ENCODE results near the gene INPP4B.

INPP4B gene

DNA sequence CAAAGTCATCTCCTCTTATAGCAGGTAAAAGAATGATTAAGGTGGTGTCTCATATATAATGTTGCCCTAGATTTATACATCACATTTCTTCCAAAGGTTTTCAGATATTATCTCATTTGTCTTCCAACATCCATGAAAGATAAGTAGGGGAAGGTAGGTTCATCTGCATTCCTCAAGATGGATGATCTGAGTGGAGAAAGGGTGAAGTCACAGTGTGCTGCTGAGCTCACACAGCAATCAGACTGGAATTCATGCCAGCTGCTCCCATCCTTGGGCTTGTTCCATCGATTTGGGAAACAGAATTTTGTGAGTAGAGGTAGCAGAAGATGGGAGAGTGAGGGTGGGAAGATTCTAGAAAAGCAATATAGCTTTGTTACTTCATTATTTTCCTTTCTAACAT is 482.4 kb downstream of the INPP4B start:
- no peaks in the 10 kb centered on the region for H3K36me3 ChIP-seq (ENCODE audit: insufficient read depth, low read length)
- no peak overlapping the region for H3K27ac ChIP-seq (ENCODE audit: low read depth, low read length)
- no peak overlapping the region for H3K4me3 ChIP-seq (ENCODE audit: low read depth in 1 of 2, low read length in 2 of 2)
- no peaks in the 10 kb centered on the region for H3K4me1 ChIP-seq (ENCODE audit: insufficient read depth, low read length)
- no peaks in the 10 kb centered on the region for H3K9me3 ChIP-seq (ENCODE audit: low read length)
- no peaks in the 10 kb centered on the region for H3K27me3 ChIP-seq (ENCODE audit: control insufficient read depth in 1 of 2, insufficient read depth in 2 of 2, low read length in 2 of 2)
- no peak overlapping the region for H3K9ac ChIP-seq (ENCODE audit: low read length)

DNA sequence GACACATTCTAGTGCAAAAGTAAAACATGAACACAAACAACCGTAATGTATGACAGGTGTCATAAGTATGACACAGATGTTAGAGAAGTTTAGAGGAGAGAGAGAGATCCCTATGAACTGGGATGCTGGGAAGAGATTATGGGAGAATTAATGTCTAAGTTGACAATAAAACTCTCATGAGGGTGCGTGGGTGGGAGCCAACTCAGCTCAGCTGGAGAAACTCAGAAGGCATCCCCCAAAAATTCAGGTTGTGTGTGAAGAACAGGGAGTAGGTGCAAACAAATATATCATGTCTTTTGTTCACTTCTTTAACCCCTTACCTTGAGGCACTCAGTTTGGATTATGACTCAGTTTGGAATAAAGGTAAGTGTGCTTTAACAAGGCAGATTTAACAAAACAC is 484.1 kb downstream of the INPP4B start:
- H3K9me3 ChIP-seq (ENCODE audit: low read length) = no peaks in the 10 kb centered on the region
- no peak overlapping the region for H3K4me3 ChIP-seq (ENCODE audit: low read depth in 1 of 2, low read length in 2 of 2)
- no peak overlapping the region for H3K27ac ChIP-seq (ENCODE audit: low read depth, low read length)
- H3K36me3 ChIP-seq (ENCODE audit: insufficient read depth, low read length) = no peaks in the 10 kb centered on the region
- H3K9ac ChIP-seq (ENCODE audit: low read length) = no peak overlapping the region
- H3K27me3 ChIP-seq (ENCODE audit: control insufficient read depth in 1 of 2, insufficient read depth in 2 of 2, low read length in 2 of 2) = no peaks in the 10 kb centered on the region
- H3K4me1 ChIP-seq (ENCODE audit: insufficient read depth, low read length) = no peaks in the 10 kb centered on the region

DNA sequence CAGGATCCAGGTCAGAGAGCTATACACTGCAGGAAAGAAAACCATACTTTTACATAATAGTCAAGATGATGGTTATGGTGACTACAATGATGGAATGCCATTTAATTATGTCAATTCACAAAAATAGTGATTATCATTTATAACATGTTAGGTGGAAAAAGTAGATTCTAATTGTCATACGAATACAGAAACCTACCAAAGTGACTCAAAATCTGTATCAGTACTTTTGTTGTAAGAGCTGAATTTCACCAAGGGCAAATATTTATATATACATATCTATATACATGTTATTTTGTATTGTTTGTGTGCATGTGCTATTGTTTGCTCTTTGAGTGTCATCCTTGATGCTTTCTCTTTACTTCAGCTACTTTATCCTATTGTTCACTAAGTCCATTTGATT is 485.4 kb downstream of the INPP4B start:
- Histone ChIP-seq H3K9ac (ENCODE audit: low read length) (no peak overlapping the region), H3K27me3 (ENCODE audit: control insufficient read depth in 1 of 2, insufficient read depth in 2 of 2, low read length in 2 of 2) (no peaks in the 10 kb centered on the region), H3K9me3 (ENCODE audit: low read length) (no peaks in the 10 kb centered on the region), H3K4me3 (ENCODE audit: low read depth in 1 of 2, low read length in 2 of 2) (no peak overlapping the region), H3K4me1 (ENCODE audit: insufficient read depth, low read length) (no peaks in the 10 kb centered on the region), H3K36me3 (ENCODE audit: insufficient read depth, low read length) (no peaks in the 10 kb centered on the region), H3K27ac (ENCODE audit: low read depth, low read length) (no peak overlapping the region)

DNA sequence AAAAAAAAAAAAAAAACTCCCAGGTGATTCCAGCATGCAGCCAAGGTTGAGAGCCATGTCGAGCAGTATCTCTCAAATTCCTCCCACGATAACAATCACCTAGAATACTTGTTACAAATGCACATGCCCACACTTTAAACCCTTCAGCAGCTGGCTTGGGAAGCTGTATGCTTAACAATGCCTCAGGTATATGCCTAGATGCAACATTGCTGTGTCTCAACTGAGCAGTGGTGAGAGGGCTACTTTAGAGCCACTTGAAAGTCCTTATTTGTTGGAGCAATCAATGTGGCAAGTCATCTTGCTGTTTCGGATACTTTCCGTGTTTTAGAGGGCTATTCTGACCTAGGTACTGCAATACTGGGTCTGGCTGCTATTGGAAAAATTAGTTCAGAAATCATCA is 487.4 kb downstream of the INPP4B start:
- Histone ChIP-seq H3K36me3 (ENCODE audit: insufficient read depth, low read length) (no peaks in the 10 kb centered on the region), H3K9me3 (ENCODE audit: low read length) (no peaks in the 10 kb centered on the region), H3K4me1 (ENCODE audit: insufficient read depth, low read length) (peaks cover 5% of the 10 kb centered on the region), H3K4me3 (ENCODE audit: low read depth in 1 of 2, low read length in 2 of 2) (no peak overlapping the region), H3K27ac (ENCODE audit: low read depth, low read length) (no peak overlapping the region), H3K27me3 (ENCODE audit: control insufficient read depth in 1 of 2, insufficient read depth in 2 of 2, low read length in 2 of 2) (no peaks in the 10 kb centered on the region), H3K9ac (ENCODE audit: low read length) (no peak overlapping the region)

DNA sequence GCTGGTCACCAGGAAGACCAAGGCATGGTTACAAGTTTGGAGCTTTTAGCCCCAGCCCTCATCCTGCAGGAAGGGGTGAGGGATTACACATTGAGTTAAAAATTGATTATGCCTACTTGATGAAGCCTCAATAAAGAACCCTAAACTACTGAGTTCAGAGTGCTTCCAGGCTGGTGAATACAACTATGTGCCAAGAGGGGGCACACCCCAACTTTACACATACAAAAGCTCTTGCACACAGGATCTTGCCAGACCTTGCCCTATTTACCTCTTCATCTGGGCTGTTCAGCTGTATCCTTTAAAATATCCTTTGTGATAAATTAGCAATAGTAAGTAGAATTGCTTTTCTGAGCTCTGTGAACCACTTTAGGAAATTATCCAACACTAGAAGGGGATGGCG is 489.3 kb downstream of the INPP4B start:
- no peak overlapping the region for H3K4me3 ChIP-seq (ENCODE audit: low read depth in 1 of 2, low read length in 2 of 2)

DNA sequence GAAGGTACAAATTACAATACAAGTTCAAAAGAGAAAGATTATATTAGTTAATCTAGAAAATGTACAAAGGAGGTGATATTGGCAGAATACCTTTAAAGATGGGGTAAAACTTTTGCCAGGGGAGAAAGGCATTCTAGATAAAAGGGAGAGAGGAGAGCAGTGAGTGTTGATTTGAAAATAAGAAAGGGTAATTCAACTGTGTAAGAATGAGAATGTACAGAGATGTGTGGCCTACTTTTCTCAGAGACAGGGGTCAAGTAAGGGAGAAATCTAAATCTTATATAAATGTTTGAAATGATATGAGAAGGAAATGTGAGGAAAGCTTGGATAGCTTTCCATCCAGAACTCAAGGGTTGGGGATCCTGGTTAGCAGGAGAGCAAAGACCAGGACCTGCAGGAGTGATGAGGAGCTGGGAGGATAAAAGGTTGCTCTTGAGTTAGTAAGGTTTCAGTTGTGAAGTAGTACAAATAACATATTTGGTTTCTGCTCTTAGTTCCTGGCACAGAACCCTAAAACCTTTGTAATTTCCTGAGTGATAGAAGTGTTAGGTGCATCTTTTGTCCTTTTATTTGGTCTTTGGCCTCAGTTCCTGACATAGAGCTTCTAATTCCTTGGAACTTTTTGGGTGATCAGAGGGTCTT is 489.9 kb downstream of the INPP4B start:
- Histone ChIP-seq H3K9me3 (ENCODE audit: low read length) (no peaks in the 10 kb centered on the region), H3K9ac (ENCODE audit: low read length) (no peak overlapping the region), H3K27me3 (ENCODE audit: control insufficient read depth in 1 of 2, insufficient read depth in 2 of 2, low read length in 2 of 2) (no peaks in the 10 kb centered on the region), H3K4me1 (ENCODE audit: insufficient read depth, low read length) (peaks cover 15% of the 10 kb centered on the region), H3K36me3 (ENCODE audit: insufficient read depth, low read length) (no peaks in the 10 kb centered on the region), H3K27ac (ENCODE audit: low read depth, low read length) (no peak overlapping the region), H3K4me3 (ENCODE audit: low read depth in 1 of 2, low read length in 2 of 2) (no peak overlapping the region)

More for the DNA sequence above, 489.3 kb downstream of the INPP4B start:
- no peak overlapping the region for H3K9ac ChIP-seq (ENCODE audit: low read length)
- H3K9me3 ChIP-seq (ENCODE audit: low read length) = no peaks in the 10 kb centered on the region
- H3K36me3 ChIP-seq (ENCODE audit: insufficient read depth, low read length) = no peaks in the 10 kb centered on the region
- no peak overlapping the region for H3K27ac ChIP-seq (ENCODE audit: low read depth, low read length)
- no peaks in the 10 kb centered on the region for H3K27me3 ChIP-seq (ENCODE audit: control insufficient read depth in 1 of 2, insufficient read depth in 2 of 2, low read length in 2 of 2)
- H3K4me1 ChIP-seq (ENCODE audit: insufficient read depth, low read length) = peaks cover 15% of the 10 kb centered on the region

DNA sequence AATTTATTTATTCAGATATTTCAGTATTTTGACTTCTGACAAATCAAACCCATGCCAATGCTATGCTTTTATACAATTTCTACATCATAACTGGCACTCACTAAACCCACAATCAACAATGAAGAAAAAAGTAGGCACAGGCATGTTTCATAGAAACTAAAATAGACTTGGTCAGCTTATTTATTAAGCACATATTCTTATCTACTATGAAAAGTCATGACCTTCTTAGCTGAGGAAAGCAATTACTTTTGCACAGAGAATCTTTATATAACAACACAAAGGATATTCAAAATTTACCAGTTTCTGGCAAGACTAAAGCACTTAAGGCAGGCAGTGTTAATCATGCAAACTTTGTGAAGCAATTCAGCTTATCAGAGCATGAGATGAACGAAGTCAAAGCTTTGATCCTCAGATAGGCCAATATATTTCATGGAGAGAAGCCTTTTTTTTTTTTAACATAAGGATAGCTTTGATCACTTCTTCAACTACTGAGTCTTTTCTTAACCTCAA is 490.6 kb downstream of the INPP4B start:
- Histone ChIP-seq H3K27ac (ENCODE audit: low read depth, low read length) (no peak overlapping the region), H3K27me3 (ENCODE audit: control insufficient read depth in 1 of 2, insufficient read depth in 2 of 2, low read length in 2 of 2) (no peaks in the 10 kb centered on the region), H3K9me3 (ENCODE audit: low read length) (no peaks in the 10 kb centered on the region), H3K36me3 (ENCODE audit: insufficient read depth, low read length) (no peaks in the 10 kb centered on the region), H3K4me3 (ENCODE audit: low read depth in 1 of 2, low read length in 2 of 2) (no peak overlapping the region), H3K4me1 (ENCODE audit: insufficient read depth, low read length) (peaks cover 15% of the 10 kb centered on the region), H3K9ac (ENCODE audit: low read length) (no peak overlapping the region)

DNA sequence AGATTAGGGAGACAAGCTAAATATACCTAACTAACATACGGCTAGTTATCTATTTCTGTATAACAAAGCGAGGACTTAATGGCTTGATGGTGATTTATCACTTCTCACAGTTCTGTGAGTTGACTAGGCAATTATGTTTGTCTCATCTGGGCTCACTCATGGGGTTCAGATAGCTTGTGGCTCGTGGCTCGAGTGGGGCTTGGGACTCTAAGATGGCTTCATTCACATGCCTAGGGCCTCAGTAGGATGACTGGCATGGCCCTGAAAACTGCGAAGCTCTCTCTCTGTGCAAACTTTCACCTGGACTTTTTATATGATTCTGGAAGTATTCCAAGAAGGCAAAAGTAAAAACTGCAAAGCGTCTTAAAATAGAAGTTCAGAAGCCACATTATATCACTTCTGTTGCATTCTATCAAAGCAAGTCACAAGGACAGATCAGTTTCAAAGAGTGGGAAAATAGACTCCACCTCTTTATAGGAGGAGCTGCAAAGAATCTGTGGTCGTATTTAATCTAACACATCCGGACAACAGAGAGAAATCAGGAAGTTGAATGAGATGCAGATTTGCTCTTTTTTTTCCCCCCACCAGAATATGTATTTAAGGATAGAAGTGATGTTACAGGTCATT is 491.2 kb downstream of the INPP4B start:
- Histone ChIP-seq H3K27me3 (ENCODE audit: control insufficient read depth in 1 of 2, insufficient read depth in 2 of 2, low read length in 2 of 2) (no peaks in the 10 kb centered on the region), H3K36me3 (ENCODE audit: insufficient read depth, low read length) (no peaks in the 10 kb centered on the region), H3K4me3 (ENCODE audit: low read depth in 1 of 2, low read length in 2 of 2) (no peak overlapping the region), H3K27ac (ENCODE audit: low read depth, low read length) (no peak overlapping the region), H3K9ac (ENCODE audit: low read length) (no peak overlapping the region), H3K9me3 (ENCODE audit: low read length) (no peaks in the 10 kb centered on the region), H3K4me1 (ENCODE audit: insufficient read depth, low read length) (peaks cover 15% of the 10 kb centered on the region)

DNA sequence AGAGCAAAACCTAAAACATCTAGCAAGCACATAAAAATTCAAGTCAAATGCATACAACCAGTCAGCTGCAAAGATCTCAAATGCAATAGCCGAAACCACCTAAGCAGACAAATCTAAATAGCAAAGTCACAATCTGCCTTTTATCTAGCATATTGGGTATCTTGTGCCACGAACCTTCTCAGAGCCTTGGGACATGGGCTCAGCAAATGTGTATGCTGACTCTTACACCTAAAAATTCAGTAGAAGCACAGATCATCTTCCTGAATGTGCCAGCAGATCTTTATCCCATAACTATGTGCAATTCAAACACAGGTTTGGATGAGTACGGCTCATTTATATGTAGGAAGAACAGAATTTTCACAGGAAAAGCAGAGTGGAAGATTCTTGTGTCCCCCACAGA is 492.1 kb downstream of the INPP4B start:
- H3K4me1 ChIP-seq (ENCODE audit: insufficient read depth, low read length) = peaks cover 15% of the 10 kb centered on the region
- no peak overlapping the region for H3K4me3 ChIP-seq (ENCODE audit: low read depth in 1 of 2, low read length in 2 of 2)
- H3K27me3 ChIP-seq (ENCODE audit: control insufficient read depth in 1 of 2, insufficient read depth in 2 of 2, low read length in 2 of 2) = no peaks in the 10 kb centered on the region
- no peak overlapping the region for H3K9ac ChIP-seq (ENCODE audit: low read length)
- H3K27ac ChIP-seq (ENCODE audit: low read depth, low read length) = no peak overlapping the region
- H3K9me3 ChIP-seq (ENCODE audit: low read length) = no peaks in the 10 kb centered on the region
- H3K36me3 ChIP-seq (ENCODE audit: insufficient read depth, low read length) = no peaks in the 10 kb centered on the region

DNA sequence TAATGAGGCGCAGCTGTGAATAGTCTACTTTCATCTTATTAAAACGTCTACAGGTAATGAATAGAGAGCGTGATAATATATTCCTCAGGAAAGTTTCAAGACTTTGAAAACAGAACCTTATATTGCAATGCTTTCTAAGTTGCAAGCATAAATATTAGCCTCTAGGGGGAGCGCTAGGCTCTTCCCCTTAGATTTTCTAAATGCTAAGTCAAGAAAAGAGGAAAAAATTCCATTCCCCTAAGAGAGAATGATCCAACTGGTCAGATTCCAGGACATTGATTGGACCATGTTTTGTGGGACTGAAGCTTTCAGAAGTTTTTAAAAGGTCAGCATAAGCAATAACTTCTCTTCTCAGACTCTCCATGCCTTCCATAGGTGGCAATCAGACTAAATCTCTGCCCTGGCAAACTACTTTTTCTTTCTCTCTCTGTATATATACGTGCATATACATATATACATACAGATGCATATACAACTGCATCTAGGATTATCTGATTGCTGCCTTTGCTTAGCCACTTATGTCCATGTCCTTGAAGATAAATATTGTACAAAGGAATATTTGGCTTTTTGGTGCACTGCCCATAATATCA is 492.9 kb downstream of the INPP4B start:
- H3K36me3 ChIP-seq (ENCODE audit: insufficient read depth, low read length) = no peaks in the 10 kb centered on the region
- H3K4me1 ChIP-seq (ENCODE audit: insufficient read depth, low read length) = peaks cover 15% of the 10 kb centered on the region
- no peak overlapping the region for H3K27ac ChIP-seq (ENCODE audit: low read depth, low read length)

DNA sequence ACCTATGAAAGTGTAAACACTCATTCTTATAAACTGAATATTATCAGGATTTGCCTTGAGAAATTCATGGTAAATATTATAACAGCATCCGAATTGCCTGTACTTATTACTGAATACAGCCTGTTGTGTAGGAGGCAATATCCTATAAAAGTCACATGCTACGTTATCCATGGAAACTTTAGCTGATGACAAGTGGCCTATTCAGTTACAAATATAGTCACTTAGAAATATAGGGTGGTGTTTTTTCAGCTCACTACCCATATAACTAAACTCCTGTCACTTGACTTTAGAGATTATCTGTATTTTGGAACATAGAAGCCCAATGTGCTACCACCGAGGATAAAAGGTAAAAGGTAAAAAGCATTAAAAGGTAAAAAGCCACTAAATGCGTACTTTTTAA is 493.4 kb downstream of the INPP4B start:
- H3K27ac ChIP-seq (ENCODE audit: low read depth, low read length) = no peak overlapping the region
- no peak overlapping the region for H3K9ac ChIP-seq (ENCODE audit: low read length)
- H3K9me3 ChIP-seq (ENCODE audit: low read length) = no peaks in the 10 kb centered on the region
- peaks cover 15% of the 10 kb centered on the region for H3K4me1 ChIP-seq (ENCODE audit: insufficient read depth, low read length)
- H3K36me3 ChIP-seq (ENCODE audit: insufficient read depth, low read length) = no peaks in the 10 kb centered on the region
- no peaks in the 10 kb centered on the region for H3K27me3 ChIP-seq (ENCODE audit: control insufficient read depth in 1 of 2, insufficient read depth in 2 of 2, low read length in 2 of 2)
- H3K4me3 ChIP-seq (ENCODE audit: low read depth in 1 of 2, low read length in 2 of 2) = no peak overlapping the region

More for the DNA sequence above, 492.9 kb downstream of the INPP4B start:
- Histone ChIP-seq H3K9ac (ENCODE audit: low read length) (no peak overlapping the region), H3K9me3 (ENCODE audit: low read length) (no peaks in the 10 kb centered on the region), H3K27me3 (ENCODE audit: control insufficient read depth in 1 of 2, insufficient read depth in 2 of 2, low read length in 2 of 2) (no peaks in the 10 kb centered on the region), H3K4me3 (ENCODE audit: low read depth in 1 of 2, low read length in 2 of 2) (no peak overlapping the region)
